HEK293T (cell line): ENCODE results near the gene MAST4.

Experiments
- CTCF ChIA-PET: fragments of 350-600 bp; formaldehyde crosslinking; extraction: SDS; loops from one replicate; lab custom pipeline; 2021; ENCODE audit warnings: antibody characterized with exemption, inconsistent platforms; lab: Yijun Ruan, JAX
- POLR2A ChIA-PET: fragments of 350-600 bp; formaldehyde crosslinking; extraction: SDS; loops from one replicate; lab custom pipeline; 2020; ENCODE audit warnings: antibody characterized with exemption, inconsistent platforms; lab: Yijun Ruan, JAX
- DNase-seq: peaks from one replicate; pipeline ENCODE4 v3.0.0; 2012; ENCODE audit warnings: mixed read lengths; ENCODE audit errors: extremely low spot score
- ARNT ChIP-seq: fragments of 450-650 bp; IDR thresholded peaks from 2 replicates; pipeline ENCODE4 v1.6.1; 2017; ENCODE audit warnings: mild to moderate bottlenecking
- BHLHE40 ChIP-seq: fragments of 450-650 bp; IDR thresholded peaks from 2 replicates; pipeline ENCODE4 v1.6.1; 2016; ENCODE audit warnings: mild to moderate bottlenecking, moderate library complexity, borderline replicate concordance
- CTBP1 ChIP-seq: fragments of 450-650 bp; IDR thresholded peaks from 2 replicates; pipeline ENCODE4 v1.6.1; 2016; ENCODE audit warnings: borderline replicate concordance
- ELF4 ChIP-seq: fragments of 450-650 bp; IDR thresholded peaks from 2 replicates; pipeline ENCODE4 v1.6.1; 2017; ENCODE audit warnings: antibody characterized with exemption
- FOXA1 ChIP-seq: fragments of 450-650 bp; IDR thresholded peaks from 2 replicates; pipeline ENCODE4 v1.6.1; 2016; ENCODE audit warnings: mild to moderate bottlenecking
- FOXK2 ChIP-seq: fragments of 450-650 bp; IDR thresholded peaks from 2 replicates; pipeline ENCODE4 v1.6.1; 2016; ENCODE audit warnings: mild to moderate bottlenecking
- FOXM1 ChIP-seq: fragments of 450-650 bp; IDR thresholded peaks from 2 replicates; pipeline ENCODE4 v1.6.1; 2017; ENCODE audit warnings: mild to moderate bottlenecking, borderline replicate concordance
- HDGF ChIP-seq: fragments of 450-650 bp; IDR thresholded peaks from 2 replicates; pipeline ENCODE4 v1.6.1; 2017; ENCODE audit warnings: antibody characterized with exemption, borderline replicate concordance
- L3MBTL2 ChIP-seq: fragments of 450-650 bp; conservative IDR thresholded peaks from 2 replicates; pipeline ENCODE4 v1.6.1; 2016; ENCODE audit warnings: mild to moderate bottlenecking
- LEF1 ChIP-seq: fragments of 450-650 bp; IDR thresholded peaks from 2 replicates; pipeline ENCODE4 v1.6.1; 2017; ENCODE audit warnings: mild to moderate bottlenecking, borderline replicate concordance
- NFRKB ChIP-seq: fragments of 450-650 bp; IDR thresholded peaks from 2 replicates; pipeline ENCODE4 v1.6.1; 2016; ENCODE audit warnings: mild to moderate bottlenecking, moderate library complexity
- PKNOX1 ChIP-seq: fragments of 450-650 bp; IDR thresholded peaks from 2 replicates; pipeline ENCODE4 v1.6.1; 2016
- SP1 ChIP-seq: fragments of 450-650 bp; IDR thresholded peaks from 2 replicates; pipeline ENCODE4 v1.6.1; 2017
- SUZ12 ChIP-seq: fragments of 450-650 bp; IDR thresholded peaks from 2 replicates; pipeline ENCODE4 v1.6.1; 2016; ENCODE audit warnings: mild to moderate bottlenecking
- TARDBP ChIP-seq: fragments of 450-650 bp; IDR thresholded peaks from 2 replicates; pipeline ENCODE4 v1.6.1; 2016
- ZNF384 ChIP-seq: fragments of 450-650 bp; IDR thresholded peaks from 2 replicates; pipeline ENCODE4 v1.6.1; 2016

Gene MAST4

DNA sequence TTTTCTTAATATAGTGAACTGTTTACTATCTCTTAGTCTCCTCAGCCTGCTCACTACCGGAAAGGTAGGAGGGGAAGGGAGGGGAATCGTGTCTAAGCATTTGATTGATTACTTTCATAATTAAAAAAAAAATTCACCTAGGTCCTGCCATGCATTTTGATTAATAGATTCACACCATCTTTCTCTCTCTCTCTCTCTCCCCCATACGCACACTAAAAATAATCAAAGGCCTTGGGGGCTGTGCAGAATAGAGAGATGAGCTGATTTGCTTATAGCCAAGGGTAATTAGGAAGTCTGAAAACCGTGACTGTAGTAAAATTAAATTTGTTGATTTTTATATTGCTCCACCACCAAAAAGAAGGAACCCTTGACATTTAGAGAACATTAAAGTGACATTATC lies 550.8 kb downstream of the MAST4 start:
- TF ChIP-seq SUZ12 (no peak), HDGF (no peak), FOXK2 (no peak), CTBP1 (no peak), NFRKB (no peak), ELF4 (no peak), FOXA1 (no peak), LEF1 (no peak), L3MBTL2 (no peak), TARDBP (no peak), BHLHE40 (no peak)
- CTCF ChIA-PET = no interaction called here
- no peak for DNase-seq
- POLR2A ChIA-PET = no interaction called here

- no peak for DNase-seq
- TF ChIP-seq CTBP1 (no peak), LEF1 (no peak), TARDBP (no peak), BHLHE40 (no peak), ZNF384 (no peak), SP1 (no peak)
- POLR2A ChIA-PET = no interaction called here
- CTCF ChIA-PET = no interaction called here
Measured at GRCh38 chr5:67147760-67148159, 551.6 kb downstream of the MAST4 start.

- TF ChIP-seq NFRKB (no peak), LEF1 (no peak), TARDBP (no peak), SUZ12 (no peak), FOXM1 (no peak)
- CTCF ChIA-PET = interaction anchor here (1.3 kb wide), 1 partner anchor 335 kb away, joined by 4 read pairs; no protein-coding TSS in a partner anchor
- POLR2A ChIA-PET = no interaction called here
- no peak for DNase-seq
Measured at GRCh38 chr5:67149057-67149950, 553.1 kb downstream of the MAST4 start.

DNA sequence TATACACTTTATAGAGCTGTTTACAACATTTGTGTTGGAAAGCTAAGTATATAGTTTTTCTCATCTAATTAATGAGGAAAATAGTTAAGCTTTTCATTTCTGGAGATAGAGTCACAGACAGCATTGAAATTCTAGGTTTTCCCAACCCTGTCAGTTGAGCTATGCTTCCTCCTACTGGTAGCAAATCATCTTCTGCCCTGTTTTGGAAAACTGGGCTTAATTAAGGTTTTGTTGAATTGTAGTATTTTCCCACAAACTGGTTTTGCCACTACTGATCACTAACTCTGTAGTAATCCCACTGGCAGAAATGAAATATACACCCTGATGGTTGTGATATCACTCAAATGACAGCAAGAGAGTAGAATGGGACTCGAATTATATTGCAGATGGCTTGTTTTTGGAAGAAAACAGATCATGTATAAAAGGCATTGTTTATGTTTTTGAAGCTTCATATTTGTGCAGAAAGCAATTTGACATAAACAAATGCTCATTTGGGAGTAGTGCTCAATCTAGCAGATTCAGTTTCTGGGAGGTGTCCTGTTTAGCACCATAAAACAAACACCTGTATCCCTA lies 553.8 kb downstream of the MAST4 start:
- POLR2A ChIA-PET = no interaction called here
- CTCF ChIA-PET = interaction anchor here (0.6 to 1.3 kb wide), 2 partner anchors 19 to 335 kb away, joined by 3 to 4 read pairs; no protein-coding TSS in a partner anchor
- no peak for DNase-seq
- TF ChIP-seq ARNT (no peak), ZNF384 (no peak), FOXM1 (no peak), CTBP1 (no peak), SUZ12 (no peak), L3MBTL2 (no peak), FOXA1 (no peak), BHLHE40 (no peak), PKNOX1 (no peak), SP1 (no peak), FOXK2 (no peak)

DNA sequence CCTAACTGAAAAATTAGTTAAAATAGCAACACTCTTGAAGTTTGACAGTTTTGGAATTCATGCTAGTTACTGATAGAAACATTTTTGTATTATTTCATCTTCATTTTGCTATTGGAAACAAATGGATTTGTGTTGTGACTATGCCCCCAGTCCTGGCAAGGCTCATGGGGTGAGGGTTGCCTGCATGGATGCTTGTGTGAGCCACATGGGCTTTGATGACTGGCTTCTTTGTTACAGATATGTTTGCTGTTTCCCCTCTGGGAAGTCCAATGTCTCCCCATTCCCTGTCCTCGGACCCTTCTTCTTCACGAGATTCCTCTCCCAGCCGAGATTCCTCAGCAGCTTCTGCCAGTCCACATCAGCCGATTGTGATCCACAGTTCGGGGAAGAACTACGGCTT lies 556.2 kb downstream of the MAST4 start:
- CTCF ChIA-PET = no interaction called here
- TF ChIP-seq PKNOX1 (no peak), NFRKB (no peak), TARDBP (no peak), BHLHE40 (no peak), CTBP1 (no peak), SUZ12 (no peak), FOXA1 (no peak), L3MBTL2 (no peak), ARNT (no peak), ZNF384 (no peak), HDGF (no peak), LEF1 (no peak), FOXK2 (no peak), SP1 (no peak), FOXM1 (no peak), ELF4 (no peak)
- POLR2A ChIA-PET = no interaction called here

DNA sequence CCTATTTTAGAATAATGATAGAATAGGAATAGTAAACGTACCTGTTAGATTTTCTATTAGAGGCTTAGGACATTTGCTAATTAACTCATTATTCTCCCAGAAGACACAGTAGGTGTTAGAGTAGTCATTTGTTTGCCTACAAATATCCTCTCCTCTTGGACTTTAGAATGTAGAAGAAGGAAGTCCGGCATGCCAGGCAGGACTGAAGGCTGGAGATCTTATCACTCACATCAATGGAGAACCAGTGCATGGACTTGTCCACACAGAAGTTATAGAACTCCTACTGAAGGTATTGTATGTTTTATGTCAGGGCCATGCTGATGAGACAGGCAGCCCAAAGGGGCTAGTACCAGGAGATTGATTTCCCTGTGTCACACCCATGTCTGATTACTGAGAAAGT lies 557.1 kb downstream of the MAST4 start:
- ChIA-PET POLR2A (no interaction called here), CTCF (no interaction called here)
- no peak for DNase-seq
- TF ChIP-seq FOXM1 (no peak), LEF1 (no peak), NFRKB (no peak), ZNF384 (no peak), SP1 (no peak), ELF4 (no peak), SUZ12 (no peak), FOXK2 (no peak), ARNT (no peak), HDGF (no peak), BHLHE40 (no peak), TARDBP (no peak), FOXA1 (no peak), L3MBTL2 (no peak)

More for the DNA sequence above, 556.2 kb downstream of the MAST4 start:
- DNase-seq = no peak
